Gastrocnemius medialis (tissue), 4 donors: ENCODE data around the gene NLRP4.

ENCODE experiments used
- CTCF ChIP-seq, 5 experiments: fragments of 450-650 bp in 3 of 5; fragments of 200-600 bp in 2 of 5; sonication (generic) in 2 of 5; IDR thresholded peaks in 4 of 5; conservative IDR thresholded peaks in 1 of 5; 1 replicate in 4 of 5; 2 replicates in 1 of 5; pipeline ENCODE4 v1.5.1; 2016 to 2019; ENCODE audit warnings: antibody characterized with exemption in 5 of 5, mild to moderate bottlenecking in 3 of 5, moderate library complexity in 3 of 5
- POLR2A ChIP-seq, 2 donors: fragments of 450-650 bp; IDR thresholded peaks; one replicate each; pipeline ENCODE4 v1.6.1; 2017; ENCODE audit warnings: antibody characterized with exemption in 2 of 2, mild to moderate bottlenecking in 2 of 2, moderate library complexity in 2 of 2

GRCh38 chr19:55930996-55931515 is 94.7 kb downstream of the NLRP4 start:
- TF ChIP-seq CTCF (IDR thresholded peaks at IDR 0.05 in 4 of 5, conservative IDR thresholded peaks at IDR 0.05 in 1 of 5) (no peak), POLR2A (IDR thresholded peaks at IDR 0.05) (no peak)
